IMR-90 (cell line): Measurements from ENCODE around the gene RIOX2. TPM values are rescaled to one million over a fixed set of nuclear protein-coding genes. Genes with fewer than 3 reads are reported as not detected.

Experiments
- ATAC-seq: fragments of 200-7000 bp; cut with Tn5 transposase; 2 replicates; pipeline ENCODE4 v1.9.1; 2020; ENCODE audit warnings: low read depth, mild to moderate bottlenecking, moderate library complexity
- BruUV-seq: library from RNA; stranded (reverse); fragments of 400-500 nt; replicated peaks from 2 replicates; lab custom pipeline; 2021; lab: Mats Ljungman, UMichigan
- CTCF ChIA-PET: fragments of 300-600 bp; formaldehyde crosslinking; extraction: SDS; loops from one replicate; lab custom pipeline; 2021; ENCODE audit warnings: antibody characterized with exemption; lab: Yijun Ruan, JAX
- POLR2A ChIA-PET: fragments of 300-600 bp; sonication (Branson Sonifier 250); formaldehyde crosslinking; loops from one replicate; lab custom pipeline; 2022; ENCODE audit warnings: antibody characterized with exemption; ENCODE audit not compliant: unreplicated experiment; lab: Charles Lee
- DNase-seq: peaks from one replicate; pipeline ENCODE4 v3.0.0; 2013
- H2AFZ ChIP-seq: replicated peaks from 2 replicates; pipeline ENCODE3; 2013; ENCODE audit warnings: low read length, mild to moderate bottlenecking; ENCODE audit not compliant: poor library complexity
- H2AK5ac ChIP-seq: 2 replicates; pipeline ENCODE4 v1.6.1; 2013; ENCODE audit warnings: low read depth, low read length, inconsistent platforms
- H2AK9ac ChIP-seq: replicated peaks from 2 replicates; pipeline ENCODE3; 2013; ENCODE audit warnings: mild to moderate bottlenecking, low read depth, low read length, moderate library complexity; ENCODE audit not compliant: poor library complexity
- H2BK120ac ChIP-seq: 2 replicates; pipeline ENCODE4 v1.6.1; 2013; ENCODE audit warnings: low read depth, low read length, inconsistent platforms
- H2BK15ac ChIP-seq: 3 replicates; pipeline ENCODE4 v1.6.1; 2013; ENCODE audit warnings: low read depth, low read length, inconsistent platforms
- H2BK20ac ChIP-seq: 2 replicates; pipeline ENCODE4 v1.6.1; 2013; ENCODE audit warnings: low read depth, mild to moderate bottlenecking, inconsistent platforms, low read length, moderate library complexity
- H2BK5ac ChIP-seq: 2 replicates; pipeline ENCODE4 v1.6.1; 2013; ENCODE audit warnings: mild to moderate bottlenecking, low read depth, low read length, inconsistent platforms; ENCODE audit not compliant: poor library complexity, severe bottlenecking
- H3K14ac ChIP-seq: replicated peaks from 2 replicates; pipeline ENCODE4 v1.6.1; 2013; ENCODE audit warnings: low read depth, low read length, inconsistent platforms
- H3K18ac ChIP-seq: 2 replicates; pipeline ENCODE4 v1.6.1; 2013; ENCODE audit warnings: low read depth, low read length, control low read depth
- H3K23ac ChIP-seq: 2 replicates; pipeline ENCODE4 v1.6.1; 2013; ENCODE audit warnings: low read depth, low read length, inconsistent platforms
- H3K27ac ChIP-seq: 2 replicates; pipeline ENCODE4 v1.5.1; 2013; ENCODE audit warnings: mild to moderate bottlenecking, control low read depth, low read length; ENCODE audit not compliant: insufficient read depth
- H3K27me3 ChIP-seq: 2 replicates; pipeline ENCODE4 v1.6.1; 2013; ENCODE audit warnings: low read length; ENCODE audit not compliant: control insufficient read depth, insufficient read depth
- H3K36me3 ChIP-seq: 2 replicates; pipeline ENCODE4 v1.6.1; 2013; ENCODE audit warnings: low read length, mixed read lengths; ENCODE audit not compliant: control insufficient read depth, insufficient read depth
- H3K4ac ChIP-seq: 2 replicates; pipeline ENCODE4 v1.6.1; 2013; ENCODE audit warnings: low read depth, low read length, inconsistent platforms
- H3K4me1 ChIP-seq: 2 replicates; pipeline ENCODE4 v1.6.1; 2013; ENCODE audit warnings: low read length, mixed read lengths; ENCODE audit not compliant: control insufficient read depth, insufficient read depth
- H3K4me2 ChIP-seq: 2 replicates; pipeline ENCODE4 v1.6.1; 2013; ENCODE audit warnings: low read depth, mild to moderate bottlenecking, control low read depth, low read length, moderate library complexity
- H3K4me3 ChIP-seq: 2 replicates; pipeline ENCODE4 v1.5.1; 2013; ENCODE audit warnings: low read depth, mild to moderate bottlenecking, control low read depth, low read length, moderate library complexity; ENCODE audit not compliant: insufficient read depth
- H3K56ac ChIP-seq: 2 replicates; pipeline ENCODE4 v1.6.1; 2013; ENCODE audit warnings: low read length, inconsistent platforms; ENCODE audit not compliant: insufficient read depth; ENCODE audit errors: extremely low read depth
- H3K79me1 ChIP-seq, 2 experiments: 2 replicates each; pipeline ENCODE4 v1.6.1; 2013; ENCODE audit warnings: low read length in 2 of 2, inconsistent platforms in 1 of 2, low read depth in 1 of 2
- H3K9ac ChIP-seq: 2 replicates; pipeline ENCODE4 v1.6.1; 2013; ENCODE audit warnings: low read depth, low read length, control low read depth
- H3K9me1 ChIP-seq: 2 replicates; pipeline ENCODE4 v1.6.1; 2013; ENCODE audit warnings: low read length, inconsistent platforms; ENCODE audit not compliant: insufficient read depth
- H3K9me3 ChIP-seq: 2 replicates; pipeline ENCODE4 v1.6.1; 2013; ENCODE audit warnings: low read length; ENCODE audit not compliant: control insufficient read depth, insufficient read depth
- H4K20me1 ChIP-seq: 2 replicates; pipeline ENCODE4 v1.6.1; 2013; ENCODE audit warnings: low read length, inconsistent platforms; ENCODE audit not compliant: insufficient read depth
- H4K5ac ChIP-seq: 2 replicates; pipeline ENCODE4 v1.6.1; 2013; ENCODE audit warnings: mild to moderate bottlenecking, low read depth, low read length, control low read depth
- H4K8ac ChIP-seq, 2 experiments: 2 replicates each; pipeline ENCODE4 v1.6.1; 2013; ENCODE audit warnings: low read depth in 2 of 2, low read length in 2 of 2, control low read depth in 1 of 2, inconsistent platforms in 1 of 2
- H4K91ac ChIP-seq: 2 replicates; pipeline ENCODE4 v1.6.1; 2013; ENCODE audit warnings: low read depth, low read length, inconsistent platforms; ENCODE audit not compliant: insufficient read depth
- BHLHE40 ChIP-seq: fragments of 150-350 bp; IDR thresholded peaks from 2 replicates; pipeline ENCODE4 v1.6.1; 2016; ENCODE audit warnings: mild to moderate bottlenecking, low read depth, low read length
- CHD1 ChIP-seq: IDR thresholded peaks from 2 replicates; pipeline ENCODE4 v1.6.1; 2012; ENCODE audit warnings: low read depth, low read length, improper control_type of control experiment
- CTCF ChIP-seq: conservative IDR thresholded peaks from 2 replicates; pipeline ENCODE4 v1.5.1; 2012; ENCODE audit warnings: mild to moderate bottlenecking, low read depth, low read length, improper control_type of control experiment
- ELK1 ChIP-seq: fragments of 150-350 bp; IDR thresholded peaks from 2 replicates; pipeline ENCODE4 v1.6.1; 2016; ENCODE audit warnings: low read depth, mild to moderate bottlenecking, low read length, moderate library complexity, borderline replicate concordance
- FOS ChIP-seq: fragments of 150-350 bp; IDR thresholded peaks from 2 replicates; pipeline ENCODE4 v1.6.1; 2016; ENCODE audit warnings: low read depth, low read length
- MXI1 ChIP-seq: IDR thresholded peaks from 2 replicates; pipeline ENCODE4 v1.6.1; 2012; ENCODE audit warnings: low read depth, mild to moderate bottlenecking, low read length, moderate library complexity, borderline replicate concordance
- NFE2L2 ChIP-seq: fragments of 150-350 bp; IDR thresholded peaks from 2 replicates; pipeline ENCODE4 v1.6.1; 2016; ENCODE audit warnings: low read depth, mild to moderate bottlenecking, low read length
- RAD21 ChIP-seq: IDR thresholded peaks from 2 replicates; pipeline ENCODE4 v1.6.1; 2012; ENCODE audit warnings: low read length, improper control_type of control experiment
- RCOR1 ChIP-seq: IDR thresholded peaks from 2 replicates; pipeline ENCODE4 v1.6.1; 2012; ENCODE audit warnings: mild to moderate bottlenecking, low read length, improper control_type of control experiment; ENCODE audit not compliant: insufficient replicate concordance
- SMC3 ChIP-seq: fragments of 150-350 bp; IDR thresholded peaks from 2 replicates; pipeline ENCODE4 v1.6.1; 2016; ENCODE audit warnings: low read depth, mild to moderate bottlenecking, antibody characterized with exemption, low read length, moderate library complexity
- WGBS, 2 experiments: methylation state at CpG; one replicate each; pipeline versions ENCODE4 v1.1.5 to v1.1.7; 2013; ENCODE audit warnings: missing lambda C conversion rate in 2 of 2; ENCODE audit not compliant: insufficient read length in 1 of 2; ENCODE audit errors: extremely low coverage in 2 of 2; 5-methylcytosine and 5-hydroxymethylcytosine counted together
- dilution Hi-C: fragments of 300-500 bp; cut with HindIII; formaldehyde crosslinking; loops from one replicate; pipeline ENCODE4 v1.14.3; 2018; ENCODE audit warnings: low sequenced_read_pairs; ENCODE audit not compliant: unreplicated experiment
- in situ Hi-C: fragments of 300-500 bp; cut with MboI; formaldehyde crosslinking; loops from 3 replicates; pipeline ENCODE4 v1.14.3; 2019; ENCODE audit warnings: low sequenced_read_pairs, inconsistent platforms, mixed read lengths
- intact Hi-C: fragments of 100-400 bp; cut with micrococcal nuclease; formaldehyde crosslinking; loops from 2 replicates; pipeline ENCODE4 v1.10.0; 2022
- polyA plus RNA-seq, 3 experiments: library from polyadenylated mRNA; depleted of rRNA; stranded (reverse); fragments of >200 nt; gene quantifications; 2 replicates each; pipeline ENCODE4 v1.2.3, GENCODE V29; 2012; ENCODE audit warnings: low replicate concordance in 1 of 3
- total RNA-seq: library from RNA; depleted of rRNA; stranded (reverse); fragments of >200 nt; gene quantifications from 2 replicates; pipeline ENCODE4 v1.2.3, GENCODE V29; 2012
- TF ChIP-seq, protein P1 (sequence below): fragments of 150-350 bp; IDR thresholded peaks from 2 replicates; pipeline ENCODE4 v1.6.1; 2017; ENCODE audit warnings: mild to moderate bottlenecking, antibody characterized with exemption, low read length, low read depth

RIOX2 gene
- total and polyA plus RNA-seq, 2 of the 4 experiments (the other 2 are of a cell fraction): 17.2 to 26.7 TPM

DNA sequence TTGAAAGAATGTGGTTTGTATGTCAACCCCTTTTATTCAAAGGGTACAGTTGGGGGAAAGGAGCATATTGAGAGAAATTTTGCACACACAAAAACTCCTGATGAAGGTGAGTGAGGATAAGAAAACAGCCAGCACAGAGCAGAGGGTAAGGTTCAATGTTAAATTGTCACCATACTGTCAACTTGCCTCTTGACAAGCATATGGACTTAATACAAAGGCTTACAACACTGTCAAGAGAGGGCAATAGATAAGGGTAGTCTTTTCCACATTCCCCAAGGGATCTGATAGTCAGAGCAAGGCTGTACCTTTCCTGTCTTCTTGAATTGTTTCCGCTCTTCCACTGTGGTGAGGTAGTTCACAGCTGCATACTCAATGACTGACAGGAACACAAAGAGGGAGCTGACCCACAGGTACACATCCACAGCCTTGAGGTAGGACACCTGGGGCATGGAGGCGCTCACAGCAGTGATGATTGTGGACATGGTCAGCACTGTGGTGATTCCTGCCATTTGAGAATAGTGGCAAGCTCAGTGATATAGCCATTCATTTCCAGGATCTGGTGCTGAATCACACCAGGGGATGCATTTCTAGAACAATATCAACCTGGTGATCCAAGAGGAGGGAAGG is 20.4 kb upstream of the RIOX2 start:
- Histone ChIP-seq H4K91ac (no peak overlapping the region), H3K4me1 (no peaks in the 10 kb centered on the region), H3K9ac (no peak overlapping the region), H3K27me3 (peaks cover 3% of the 10 kb centered on the region; the same call in 1 of the 2 replicates), H3K18ac (no peak overlapping the region), H3K4me2 (no peak overlapping the region), H2BK120ac (no peak overlapping the region), H2AK9ac (no peak overlapping the region), H2AFZ (no peak overlapping the region), H3K4me3 (no peak overlapping the region), H2AK5ac (no peak overlapping the region), H2BK20ac (no peak overlapping the region), H3K4ac (no peak overlapping the region), H3K56ac (no peak overlapping the region), H3K14ac (no peak overlapping the region), H2BK5ac (no peak overlapping the region), H3K27ac (no peak overlapping the region), H2BK15ac (no peak overlapping the region), H3K9me3 (no peaks in the 10 kb centered on the region), H4K20me1 (no peaks in the 10 kb centered on the region), H4K5ac (no peak overlapping the region), H3K9me1 (no peaks in the 10 kb centered on the region), H3K36me3 (no peaks in the 10 kb centered on the region), H4K8ac (no peak overlapping the region), H3K23ac (no peak overlapping the region), H3K79me1 (no peaks in the 10 kb centered on the region)
- no peak for DNase-seq
- WGBS, 2 experiments: 40% methylated on average over 1 of the region's 2 CpGs; no CpG with 5 or more reads in 1 of the 2 experiments
- TF ChIP-seq, protein P1, sequence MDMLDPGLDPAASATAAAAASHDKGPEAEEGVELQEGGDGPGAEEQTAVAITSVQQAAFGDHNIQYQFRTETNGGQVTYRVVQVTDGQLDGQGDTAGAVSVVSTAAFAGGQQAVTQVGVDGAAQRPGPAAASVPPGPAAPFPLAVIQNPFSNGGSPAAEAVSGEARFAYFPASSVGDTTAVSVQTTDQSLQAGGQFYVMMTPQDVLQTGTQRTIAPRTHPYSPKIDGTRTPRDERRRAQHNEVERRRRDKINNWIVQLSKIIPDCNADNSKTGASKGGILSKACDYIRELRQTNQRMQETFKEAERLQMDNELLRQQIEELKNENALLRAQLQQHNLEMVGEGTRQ: no peak
- TF ChIP-seq BHLHE40: no peak
- TF ChIP-seq RCOR1: no peak
- no peak for TF ChIP-seq FOS
- TF ChIP-seq SMC3: no peak
- TF ChIP-seq ELK1: no peak
- no peak for TF ChIP-seq NFE2L2
- TF ChIP-seq MXI1: no peak
- TF ChIP-seq CTCF: no peak
- TF ChIP-seq CHD1: no peak
- no peak for TF ChIP-seq RAD21
- CTCF ChIA-PET: no interaction called here
- dilution Hi-C loops (no loop called here), in situ Hi-C loops (no loop called here), intact Hi-C loops (no loop called here)
- POLR2A ChIA-PET: no interaction called here
- ATAC-seq: no peak
- no TSS peak for BruUV-seq
